Gastroesophageal sphincter (tissue), 3 donors: ENCODE results near the gene MCM5.

ENCODE experiments used
- CTCF ChIP-seq, 4 experiments: fragments of 200-600 bp in 2 of 4; fragments of 450-650 bp in 2 of 4; sonication (generic) in 1 of 4; IDR thresholded peaks; one replicate each; pipeline ENCODE4 v1.5.1; 2017 to 2019; ENCODE audit warnings: antibody characterized with exemption in 4 of 4, mild to moderate bottlenecking in 2 of 4, moderate library complexity in 2 of 4
- EP300 ChIP-seq: sonication (generic); formaldehyde crosslinking; IDR thresholded peaks from one replicate; pipeline ENCODE4 v1.6.1; 2017; ENCODE audit warnings: antibody characterized with exemption, mild to moderate bottlenecking
- POLR2A ChIP-seq, 2 donors: fragments of 450-650 bp; IDR thresholded peaks; one replicate each; pipeline ENCODE4 v1.6.1; 2017; ENCODE audit warnings: antibody characterized with exemption in 2 of 2, mild to moderate bottlenecking in 2 of 2, moderate library complexity in 1 of 2
- POLR2AphosphoS5 ChIP-seq: sonication (generic); formaldehyde crosslinking; IDR thresholded peaks from one replicate; pipeline ENCODE4 v1.6.1; 2017; ENCODE audit warnings: antibody characterized with exemption

- TF ChIP-seq CTCF (IDR thresholded peaks at IDR 0.05) (no peak), POLR2AphosphoS5 (no peak), POLR2A (IDR thresholded peaks at IDR 0.05) (no peak), EP300 (no peak)
Observed at GRCh38 chr22:35354068-35354467, 45.9 kb upstream of the MCM5 start.
